Uterus (tissue), 4 donors: ENCODE measurements around the gene CCDC170. TPM values are rescaled to one million over a fixed set of nuclear protein-coding genes. Genes with fewer than 3 reads are reported as not detected.

Experiments
- DNase-seq, 2 donors: peaks; one replicate each; pipeline ENCODE4 v3.0.0-alpha.2; 2019 to 2020
- H3K27ac ChIP-seq, 2 donors: fragments of 200-600 bp; sonication (generic); 1 replicate in 1 of 2; 2 replicates in 1 of 2; pipeline ENCODE4 v1.5.1; 2016 to 2018
- H3K27me3 ChIP-seq, 2 donors: fragments of 200-600 bp; sonication (generic); one replicate each; pipeline ENCODE4 v1.5.1; 2018 to 2019; ENCODE audit warnings: control low read depth in 1 of 2
- H3K36me3 ChIP-seq, 2 donors: fragments of 200-600 bp; sonication (generic); one replicate each; pipeline ENCODE4 v1.5.1; 2019; ENCODE audit warnings: control low read depth in 1 of 2
- H3K4me1 ChIP-seq, 2 donors: fragments of 200-600 bp; sonication (generic); one replicate each; pipeline ENCODE4 v1.5.1; 2018 to 2019; ENCODE audit warnings: control low read depth in 1 of 2
- H3K4me3 ChIP-seq, 2 donors: fragments of 200-600 bp; sonication (generic); 1 replicate in 1 of 2; 2 replicates in 1 of 2; pipeline ENCODE4 v1.5.1; 2018 to 2019; ENCODE audit warnings: mild to moderate bottlenecking in 1 of 2
- H3K9me3 ChIP-seq, 2 donors: fragments of 200-600 bp; sonication (generic); one replicate each; pipeline ENCODE4 v1.5.1; 2019; ENCODE audit warnings: control low read depth in 1 of 2
- CTCF ChIP-seq, 4 experiments: fragments of 200-600 bp in 2 of 4; fragments of 450-650 bp in 2 of 4; sonication (generic) in 2 of 4; IDR thresholded peaks; one replicate each; pipeline ENCODE4 v1.5.1; 2016 to 2019; ENCODE audit warnings: antibody characterized with exemption in 4 of 4, mild to moderate bottlenecking in 2 of 4, moderate library complexity in 1 of 4
- POLR2A ChIP-seq, 2 donors: fragments of 450-650 bp; IDR thresholded peaks; one replicate each; pipeline ENCODE4 v1.6.1; 2016; ENCODE audit warnings: antibody characterized with exemption in 2 of 2, mild to moderate bottlenecking in 1 of 2, moderate library complexity in 1 of 2
- intact Hi-C: fragments of 100-400 bp; cut with DNase I; formaldehyde crosslinking; loops from one replicate; pipeline ENCODE4 v1.15.1; 2023; ENCODE audit warnings: low total_unique reads
- total RNA-seq, 4 donors: library from RNA; depleted of rRNA in 3 of 4; stranded (reverse); fragments of >200 nt in 3 of 4; gene quantifications; one replicate each; pipeline versions ENCODE4 v1.1.0 to v1.2.4, GENCODE V29; 2014 to 2023
- donor health status: DM: yes; HTN: yes; CAD: no.

CCDC170 gene
- total RNA-seq, 4 donors from 2014 or later = 0.29 to 14.2 (median 4.1) TPM

- intact Hi-C loops = no loop called here
- no peaks in the 10 kb centered on the region for H3K36me3 ChIP-seq
- H3K4me3 ChIP-seq = no peak overlapping the region
- H3K4me1 ChIP-seq = no peaks in the 10 kb centered on the region
- no peaks in the 10 kb centered on the region for H3K9me3 ChIP-seq
- no peak overlapping the region for H3K27ac ChIP-seq
- DNase-seq = no peak
- TF ChIP-seq POLR2A (IDR thresholded peaks at IDR 0.05) (no peak), CTCF (IDR thresholded peaks at IDR 0.05) (no peak)
- H3K27me3 ChIP-seq = no peaks in the 10 kb centered on the region
These were observed 140.5 kb downstream of the CCDC170 start for GRCh38 chr6:151634336-151634720.

GRCh38 chr6:151635741-151636140, 141.9 kb downstream of the CCDC170 start:
- TF ChIP-seq POLR2A (IDR thresholded peaks at IDR 0.05) = no peak
- TF ChIP-seq CTCF (IDR thresholded peaks at IDR 0.05) = no peak
- Histone ChIP-seq H3K4me1 (no peaks in the 10 kb centered on the region), H3K36me3 (no peaks in the 10 kb centered on the region), H3K9me3 (no peaks in the 10 kb centered on the region), H3K27me3 (no peaks in the 10 kb centered on the region), H3K27ac (no peak overlapping the region), H3K4me3 (no peak overlapping the region)
- intact Hi-C loops = no loop called here
- no peak for DNase-seq

- no peaks in the 10 kb centered on the region for H3K4me1 ChIP-seq
- TF ChIP-seq CTCF (IDR thresholded peaks at IDR 0.05) = no peak
- no peak for TF ChIP-seq POLR2A (IDR thresholded peaks at IDR 0.05)
- H3K9me3 ChIP-seq = no peaks in the 10 kb centered on the region
- no peak for DNase-seq
- no peak overlapping the region for H3K27ac ChIP-seq
- no peaks in the 10 kb centered on the region for H3K27me3 ChIP-seq
- H3K4me3 ChIP-seq = no peak overlapping the region
- H3K36me3 ChIP-seq = no peaks in the 10 kb centered on the region
- intact Hi-C loops = no loop called here
These were observed 144.0 kb downstream of the CCDC170 start for GRCh38 chr6:151637814-151638213.

- H3K36me3 ChIP-seq = no peaks in the 10 kb centered on the region
- TF ChIP-seq POLR2A (IDR thresholded peaks at IDR 0.05) = no peak
- TF ChIP-seq CTCF (IDR thresholded peaks at IDR 0.05) = no peak
- no peaks in the 10 kb centered on the region for H3K27me3 ChIP-seq
- no peak overlapping the region for H3K27ac ChIP-seq
- no peaks in the 10 kb centered on the region for H3K4me1 ChIP-seq
- H3K4me3 ChIP-seq = no peak overlapping the region
- DNase-seq = no peak
- intact Hi-C loops = no loop called here
- H3K9me3 ChIP-seq = no peaks in the 10 kb centered on the region
These were observed 145.9 kb downstream of the CCDC170 start for GRCh38 chr6:151639750-151640149.

GRCh38 chr6:151641028-151641427, 147.2 kb downstream of the CCDC170 start:
- H3K4me3 ChIP-seq = no peak overlapping the region
- no peak for DNase-seq
- no peaks in the 10 kb centered on the region for H3K36me3 ChIP-seq
- no peak for TF ChIP-seq POLR2A (IDR thresholded peaks at IDR 0.05)
- no peak for TF ChIP-seq CTCF (IDR thresholded peaks at IDR 0.05)
- intact Hi-C loops = no loop called here
- H3K27ac ChIP-seq = no peak overlapping the region
- no peaks in the 10 kb centered on the region for H3K9me3 ChIP-seq
- H3K27me3 ChIP-seq = no peaks in the 10 kb centered on the region
- H3K4me1 ChIP-seq = no peaks in the 10 kb centered on the region
